CD4-positive, alpha-beta T cell (primary cell): ENCODE data around the gene IDH3B. TPM values are rescaled to one million over a fixed set of nuclear protein-coding genes. Genes with fewer than 3 reads are reported as not detected.
A peak's percentile ranks its signal among the peaks of the same experiment; 100 is the strongest.

Experiments
- ATAC-seq: fragments of 200-7000 bp; cut with Tn5 transposase; one replicate; pipeline ENCODE4 v1.10.0; 2022; ENCODE audit warnings: mild to moderate bottlenecking; ENCODE audit not compliant: poor library complexity
- CTCF ChIA-PET: fragments of 350-600 bp; sonication (Branson Sonifier 250); formaldehyde crosslinking; loops from one replicate; lab custom pipeline; 2021; ENCODE audit warnings: antibody characterized with exemption, inconsistent platforms; lab: Charles Lee
- POLR2A ChIA-PET: fragments of 350-600 bp; sonication (Branson Sonifier 250); formaldehyde crosslinking; loops from one replicate; lab custom pipeline; 2021; ENCODE audit warnings: antibody characterized with exemption, inconsistent platforms; lab: Charles Lee
- DNase-seq, 14 experiments: peaks; one replicate each; pipeline ENCODE4 v3.0.0-alpha.2; 2013 to 2020; ENCODE audit warnings: mixed read lengths in 2 of 14
- H3K27ac ChIP-seq, 2 donors: one replicate each; pipeline versions ENCODE4 v1.5.1 to v1.7.0; 2013; ENCODE audit warnings: low read length in 2 of 2, low read depth in 1 of 2, mild to moderate bottlenecking in 1 of 2
- H3K27me3 ChIP-seq, 2 experiments: 1 replicate in 1 of 2; 2 replicates in 1 of 2; pipeline versions ENCODE4 v1.6.1 to v1.7.0; 2013; ENCODE audit warnings: low read length in 2 of 2, control low read depth in 1 of 2, mild to moderate bottlenecking in 1 of 2, moderate library complexity in 1 of 2; ENCODE audit not compliant: insufficient read depth in 2 of 2, control insufficient read depth in 1 of 2
- H3K36me3 ChIP-seq: one replicate; pipeline ENCODE4 v1.6.1; 2013; ENCODE audit warnings: low read length, control low read depth; ENCODE audit not compliant: insufficient read depth
- H3K4me1 ChIP-seq: one replicate; pipeline ENCODE4 v1.6.1; 2013; ENCODE audit warnings: low read length, control low read depth; ENCODE audit not compliant: insufficient read depth
- H3K4me3 ChIP-seq: one replicate; pipeline ENCODE4 v1.5.1; 2013; ENCODE audit warnings: mild to moderate bottlenecking, low read length, moderate library complexity
- H3K9me3 ChIP-seq, 2 experiments: 1 replicate in 1 of 2; 2 replicates in 1 of 2; pipeline versions ENCODE4 v1.6.1 to v1.7.0; 2013; ENCODE audit warnings: low read length in 2 of 2, mild to moderate bottlenecking in 2 of 2, control low read depth in 1 of 2, moderate library complexity in 1 of 2; ENCODE audit not compliant: control insufficient read depth in 1 of 2, insufficient read depth in 1 of 2
- H3K27ac Mint-ChIP-seq: one replicate; pipeline ENCODE4 v1.8.0; 2020; ENCODE audit warnings: mixed read lengths
- H3K27me3 Mint-ChIP-seq: one replicate; pipeline ENCODE4 v1.8.0; 2021; ENCODE audit warnings: mixed read lengths
- H3K36me3 Mint-ChIP-seq: one replicate; pipeline ENCODE4 v1.8.0; 2021; ENCODE audit warnings: low read depth, mixed read lengths
- H3K4me1 Mint-ChIP-seq: one replicate; pipeline ENCODE4 v1.8.0; 2021; ENCODE audit warnings: low read depth, mixed read lengths
- H3K4me3 Mint-ChIP-seq: one replicate; pipeline ENCODE4 v1.8.0; 2020; ENCODE audit warnings: mild to moderate bottlenecking, mixed read lengths
- H3K9me3 Mint-ChIP-seq: one replicate; pipeline ENCODE4 v1.8.0; 2020; ENCODE audit warnings: mixed read lengths
- intact Hi-C, 2 experiments: fragments of 100-400 bp; cut with DNase I in 1 of 2; cut with micrococcal nuclease in 1 of 2; formaldehyde crosslinking; loops; one replicate each; pipeline versions ENCODE4 v1.15.1 to v1.9.0; 2023 to 2025; cut with DNase I, micrococcal nuclease
- total RNA-seq, 174 experiments: library from RNA in 2 of 174; stranded (reverse) in 2 of 174; gene quantifications; one replicate each; pipeline ENCODE4 v1.2.3 and lab custom pipeline; 2021 to 2026
- TF ChIP-seq, protein P1 (sequence below): fragments of 200-600 bp; IDR thresholded peaks from one replicate; pipeline ENCODE4 v1.8.0; 2022; ENCODE audit warnings: antibody characterized with exemption, mild to moderate bottlenecking

The IDH3B gene
- total RNA-seq, 2 experiments from 2014 or later = 171 to 181 TPM

DNA sequence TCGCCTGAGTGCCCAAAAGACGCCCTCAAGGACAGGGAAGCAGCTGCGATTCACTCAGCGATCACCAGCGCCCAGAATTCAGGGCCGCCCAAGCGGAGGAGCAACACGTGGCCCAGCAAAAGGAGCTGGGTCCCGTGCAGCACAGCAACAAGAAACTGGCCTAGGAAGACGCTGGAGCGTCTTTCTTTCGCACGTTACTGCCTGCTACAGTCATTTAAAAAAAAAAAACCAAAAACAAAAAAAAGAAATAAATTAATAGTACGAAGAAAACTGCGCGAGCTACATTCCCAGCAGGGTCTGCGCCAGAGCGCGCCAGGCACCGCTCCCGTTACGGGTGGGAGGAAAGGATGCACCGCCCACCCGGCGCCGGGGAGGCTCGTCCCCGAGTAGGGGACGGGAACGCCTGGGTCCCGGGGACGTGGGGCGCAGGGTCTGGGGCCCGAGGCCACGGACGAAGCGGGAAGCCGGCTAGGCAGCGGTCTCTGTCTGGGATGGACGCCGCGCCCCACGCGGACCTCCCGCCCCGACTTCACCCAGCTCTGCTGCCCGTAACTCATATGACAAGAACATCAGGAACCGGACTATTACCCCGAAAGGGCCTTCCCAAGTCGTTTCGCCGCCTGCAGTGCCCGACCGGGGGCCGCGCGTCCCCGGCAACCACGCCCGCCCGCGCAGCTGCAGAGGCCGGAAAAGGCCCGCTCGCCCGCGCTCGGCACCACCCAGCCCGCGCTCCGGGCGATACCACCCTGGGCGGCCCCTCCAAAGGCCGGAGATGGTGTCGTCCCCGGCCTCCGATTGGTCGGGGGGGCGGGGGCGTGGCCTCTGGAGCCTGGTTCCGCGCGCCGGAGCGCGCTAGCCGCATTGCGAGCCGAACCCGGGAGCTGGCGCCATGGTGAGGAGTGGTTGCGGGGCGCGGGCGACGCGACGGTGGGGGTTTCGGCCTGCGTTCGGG, 12.0 kb downstream of the IDH3B start, which contains the start of gene NOP56:
NOP56 (plus strand) TSS at position 861 of the 952 bp plus-strand sequence; CDS start at position 890, 29 bp downstream.
- Mint-ChIP-seq H3K27me3 (no peaks in the 10 kb centered on the region), H3K36me3 (peaks cover 51% of the 10 kb centered on the region), H3K4me3 (peak within 1 kb of the TSS; percentile 95), H3K9me3 (no peaks in the 10 kb centered on the region), H3K27ac (peak within 1 kb of the TSS; percentile 94), H3K4me1 (peaks cover 59% of the 10 kb centered on the region)
- TF ChIP-seq, protein P1, sequence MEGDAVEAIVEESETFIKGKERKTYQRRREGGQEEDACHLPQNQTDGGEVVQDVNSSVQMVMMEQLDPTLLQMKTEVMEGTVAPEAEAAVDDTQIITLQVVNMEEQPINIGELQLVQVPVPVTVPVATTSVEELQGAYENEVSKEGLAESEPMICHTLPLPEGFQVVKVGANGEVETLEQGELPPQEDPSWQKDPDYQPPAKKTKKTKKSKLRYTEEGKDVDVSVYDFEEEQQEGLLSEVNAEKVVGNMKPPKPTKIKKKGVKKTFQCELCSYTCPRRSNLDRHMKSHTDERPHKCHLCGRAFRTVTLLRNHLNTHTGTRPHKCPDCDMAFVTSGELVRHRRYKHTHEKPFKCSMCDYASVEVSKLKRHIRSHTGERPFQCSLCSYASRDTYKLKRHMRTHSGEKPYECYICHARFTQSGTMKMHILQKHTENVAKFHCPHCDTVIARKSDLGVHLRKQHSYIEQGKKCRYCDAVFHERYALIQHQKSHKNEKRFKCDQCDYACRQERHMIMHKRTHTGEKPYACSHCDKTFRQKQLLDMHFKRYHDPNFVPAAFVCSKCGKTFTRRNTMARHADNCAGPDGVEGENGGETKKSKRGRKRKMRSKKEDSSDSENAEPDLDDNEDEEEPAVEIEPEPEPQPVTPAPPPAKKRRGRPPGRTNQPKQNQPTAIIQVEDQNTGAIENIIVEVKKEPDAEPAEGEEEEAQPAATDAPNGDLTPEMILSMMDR = no peak
- Histone ChIP-seq H3K27me3 (no peaks in the 10 kb centered on the region), H3K9me3 (no peaks in the 10 kb centered on the region), H3K36me3 (peaks cover 34% of the 10 kb centered on the region), H3K4me1 (peaks cover 48% of the 10 kb centered on the region), H3K4me3 (peak within 1 kb of the TSS; percentile 81), H3K27ac (peak within 1 kb of the TSS; percentile 66 to 83)
- POLR2A ChIA-PET = interaction anchor here (0.8 to 6.2 kb wide), 19 partner anchors 8 to 1819 kb away, joined by 3 to 124 read pairs (median 9); partner anchors contain the start of genes EBF4, FAM110A, IDH3B and PCED1A
- intact Hi-C loops = loop anchor here (1.0 to 5.0 kb wide), 4 partner anchors 12 to 755 kb away; partner anchors contain the start of genes IDH3B (in 2 of the 2), DNAAF9 (in 1 of the 2) and SNRPB (in 1 of the 2)
- CTCF ChIA-PET = interaction anchor here (1.0 to 2.6 kb wide), 4 partner anchors 12 to 130 kb away, joined by 4 to 8 read pairs (median 6); partner anchors contain the start of gene IDH3B
- DNase-seq (peak; percentile 85 to 98 (median 95)), ATAC-seq (peak; percentile 86)

DNA sequence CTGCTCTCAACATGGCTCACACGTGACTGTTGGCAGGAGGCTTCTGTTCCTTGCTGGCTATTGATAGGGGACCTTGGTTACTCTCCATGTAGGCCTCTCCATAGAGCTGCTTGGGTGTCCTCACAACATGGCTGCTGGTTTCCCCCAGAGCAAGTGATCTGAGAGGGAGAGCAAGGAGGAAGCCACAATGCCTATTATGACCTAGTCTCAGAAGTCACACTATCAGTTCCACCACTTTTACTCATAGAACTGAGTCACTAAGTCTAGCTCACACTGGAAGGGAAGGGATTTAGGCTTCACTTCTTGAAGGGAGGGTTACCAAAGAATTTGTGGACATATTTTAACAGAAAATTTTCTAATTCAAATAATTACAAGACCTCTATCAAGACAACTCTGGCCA, 20.3 kb downstream of the IDH3B start:
- Histone ChIP-seq H3K36me3 (no peaks in the 10 kb centered on the region), H3K27me3 (no peaks in the 10 kb centered on the region), H3K27ac (no peak overlapping the region), H3K4me3 (no peak overlapping the region), H3K4me1 (no peaks in the 10 kb centered on the region), H3K9me3 (no peaks in the 10 kb centered on the region)
- no peaks in the 10 kb centered on the region for H3K9me3 Mint-ChIP-seq
- intact Hi-C loops = no loop called here
- no peak overlapping the region for H3K4me3 Mint-ChIP-seq
- CTCF ChIA-PET = interaction anchor here (1.6 kb wide), 1 partner anchor 122 kb away, joined by 4 read pairs; no protein-coding TSS in a partner anchor
- H3K27me3 Mint-ChIP-seq = no peaks in the 10 kb centered on the region
- DNase-seq = no peak
- no peaks in the 10 kb centered on the region for H3K36me3 Mint-ChIP-seq
- H3K4me1 Mint-ChIP-seq = peaks cover 16% of the 10 kb centered on the region
- H3K27ac Mint-ChIP-seq = no peak overlapping the region
- TF ChIP-seq, protein P1 = no peak
- POLR2A ChIA-PET = interaction anchor here (1.4 kb wide), 1 partner anchor 8 kb away, joined by 6 read pairs; the partner anchor contains the start of gene NOP56
- ATAC-seq = no peak

DNA sequence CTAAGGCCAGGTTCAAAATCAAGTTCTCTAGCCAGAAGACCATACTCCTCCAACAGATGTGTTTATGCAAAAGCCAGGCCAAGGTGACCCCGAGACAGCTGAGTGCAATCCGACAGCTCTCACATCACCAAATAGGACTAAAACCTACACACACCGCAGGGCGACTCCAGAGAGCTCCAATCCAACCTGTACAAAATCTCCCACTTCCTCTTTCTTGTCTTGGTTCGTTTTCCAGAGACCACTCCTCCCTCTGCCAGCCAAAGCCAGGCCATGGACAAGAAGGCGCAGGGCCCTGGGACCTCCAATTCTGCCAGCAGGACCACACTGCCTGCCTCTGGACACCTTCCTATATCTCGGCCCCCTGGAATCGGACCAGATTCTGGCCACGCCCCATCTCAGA, 23.1 kb downstream of the IDH3B start:
- no peaks in the 10 kb centered on the region for H3K9me3 ChIP-seq
- H3K4me3 ChIP-seq = no peak overlapping the region
- POLR2A ChIA-PET = interaction anchor here (1.9 kb wide), 1 partner anchor 11 kb away, joined by 6 read pairs; the partner anchor contains the start of gene NOP56
- peaks cover 12% of the 10 kb centered on the region for H3K4me1 ChIP-seq
- peaks cover 5% of the 10 kb centered on the region for H3K4me1 Mint-ChIP-seq
- no peaks in the 10 kb centered on the region for H3K27me3 Mint-ChIP-seq
- no peaks in the 10 kb centered on the region for H3K36me3 Mint-ChIP-seq
- CTCF ChIA-PET = no interaction called here
- no peak overlapping the region for H3K4me3 Mint-ChIP-seq
- no peaks in the 10 kb centered on the region for H3K27me3 ChIP-seq
- no peak for DNase-seq
- intact Hi-C loops = no loop called here
- TF ChIP-seq, protein P1 = no peak
- no peaks in the 10 kb centered on the region for H3K9me3 Mint-ChIP-seq
- ATAC-seq = no peak
- no peak overlapping the region for H3K27ac ChIP-seq
- no peak overlapping the region for H3K27ac Mint-ChIP-seq
- no peaks in the 10 kb centered on the region for H3K36me3 ChIP-seq
